Lung microvascular endothelial cell (primary cell): ENCODE results near the gene ZNF534. TPM values are rescaled to one million over a fixed set of nuclear protein-coding genes. Genes with fewer than 3 reads are reported as not detected.
"Not testable (repeated sequence)": the region's sequence is repeated elsewhere in the genome, so short reads cannot be mapped to it uniquely, and the experiment has no call there.

Experiments
- DNase-seq, 2 donors: peaks; one replicate each; pipeline versions ENCODE4 v3.0.0 to v3.0.0-alpha.2; 2010; ENCODE audit warnings: low read depth in 2 of 2
- total RNA-seq: library from RNA; depleted of rRNA; stranded (reverse); fragments of >200 nt; gene quantifications from 2 replicates; pipeline ENCODE4 v1.2.1, GENCODE V29; 2014

Gene ZNF534
- total RNA-seq, 1 donor from 2014 or later: not detected

GRCh38 chr19:52494518-52494917 lies 65.6 kb downstream of the ZNF534 start:
- DNase-seq: peak in 1 of 2 donors; percentile 48

DNA sequence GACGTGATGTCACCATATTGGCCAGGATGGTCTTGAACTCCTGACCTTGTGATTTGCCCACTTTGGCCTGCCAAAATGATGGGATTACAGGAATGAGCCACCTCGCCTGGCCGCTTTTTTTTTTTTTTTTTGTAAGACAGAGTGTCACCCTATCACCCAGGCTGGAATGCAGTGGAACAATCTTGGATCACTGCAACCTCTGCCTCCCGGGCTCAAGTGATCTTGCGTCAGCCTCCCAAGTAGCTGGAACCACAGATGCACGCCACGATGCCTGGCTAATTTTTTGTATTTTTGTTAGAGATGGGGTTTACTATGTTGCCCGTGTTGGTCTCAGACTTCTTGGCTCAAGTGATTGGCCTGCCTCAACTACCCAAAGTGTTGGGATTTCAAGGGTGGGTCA lies 69.6 kb downstream of the ZNF534 start:
- DNase-seq: no peak

DNA sequence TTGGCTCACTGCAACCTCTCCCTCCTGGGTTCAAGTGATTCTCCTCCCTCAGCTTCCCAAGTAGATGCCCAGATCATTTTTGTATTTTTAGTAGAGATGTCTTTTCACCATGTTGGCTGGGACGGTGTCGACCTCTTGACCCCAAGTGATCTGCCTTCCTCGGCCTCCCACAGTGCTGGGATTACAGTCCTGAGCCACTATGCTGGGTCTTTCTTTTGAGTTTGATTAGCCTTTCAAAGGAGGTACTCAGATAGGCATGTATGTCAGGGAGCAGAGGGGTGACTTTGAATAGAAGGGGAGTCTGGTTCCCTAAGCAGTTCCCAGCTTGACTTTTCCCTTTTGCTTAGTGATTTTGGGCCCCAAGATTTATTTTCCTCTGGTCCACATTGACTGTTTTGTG lies 71.5 kb downstream of the ZNF534 start:
- not testable (repeated sequence) for DNase-seq

DNA sequence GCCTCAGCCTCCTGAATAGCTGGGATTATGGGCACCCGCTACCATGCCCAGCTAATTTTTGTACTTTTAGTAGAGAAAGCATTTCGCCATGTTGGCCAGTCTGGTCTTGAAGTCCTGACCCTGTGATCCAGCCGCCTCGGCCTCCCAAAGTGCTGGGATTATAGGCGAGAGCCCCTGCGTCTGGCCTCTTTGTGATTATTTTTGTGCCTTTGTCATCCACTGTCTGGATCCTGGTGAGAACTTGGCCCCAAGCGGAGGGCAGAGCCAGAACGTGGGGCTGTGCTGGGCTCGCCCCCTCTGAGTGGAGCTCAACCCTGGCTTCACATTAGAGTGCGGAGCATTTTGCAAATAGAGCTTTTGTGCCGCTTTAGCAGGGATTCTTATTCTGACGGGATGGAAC lies 72.0 kb downstream of the ZNF534 start:
- DNase-seq: not testable (repeated sequence)

Other genes starting within 250 kb of the ZNF534 start
- 85.4 and 89.1 TPM in 2 replicates for gene PPP2R1A, start 239.1 kb upstream of the ZNF534 start, total RNA-seq
- gene ZNF766, start 159.6 kb upstream of the ZNF534 start, total RNA-seq: 5.0 and 8.7 TPM in 2 replicates
- 2.4 and 2.6 TPM in 2 replicates for gene ZNF480, start 132.0 kb upstream of the ZNF534 start, total RNA-seq
- 2.2 and 2.8 TPM in 2 replicates for gene ZNF610, start 92.9 kb upstream of the ZNF534 start, total RNA-seq
- gene ZNF880, start 59.2 kb upstream of the ZNF534 start, total RNA-seq: 17.9 and 20.0 TPM in 2 replicates
- 8.1 and 9.4 TPM in 2 replicates for gene ZNF528, start 31.3 kb upstream of the ZNF534 start, total RNA-seq
- 1.2 and 2.0 TPM in 2 replicates for gene ZNF578, start 24.4 kb downstream of the ZNF534 start, total RNA-seq
- gene ZNF808, start 98.5 kb downstream of the ZNF534 start, total RNA-seq: 8.1 and 14.5 TPM in 2 replicates
- gene ZNF701, start 141.1 kb downstream of the ZNF534 start, total RNA-seq: 8.9 and 14.1 TPM in 2 replicates
- gene ZNF83, start 209.2 kb downstream of the ZNF534 start, total RNA-seq: 19.4 and 30.6 TPM in 2 replicates